ENCODE results near the gene BMP5.

- TF ChIP-seq SUZ12 (IDR thresholded peaks at IDR 0.05; ENCODE audit: extremely low read depth, insufficient read depth, insufficient read length) (no peak), YY1 (IDR thresholded peaks at IDR 0.05; ENCODE audit: insufficient read depth, insufficient read length) (no peak), ZNF274 (IDR thresholded peaks at IDR 0.05; ENCODE audit: low read depth, low read length) (no peak)
Measured at GRCh38 chr6:55922406-55922805, 47.0 kb upstream of the BMP5 start.

Data from NT2/D1 (cell line).